Spleen (tissue), 11 donors: ENCODE data around the gene CFHR2. TPM values are rescaled to one million over a fixed set of nuclear protein-coding genes. Genes with fewer than 3 reads are reported as not detected.

Source experiments
- DNase-seq: peaks from one replicate; pipeline ENCODE4 v3.0.0-alpha.2; 2020
- H3K27ac ChIP-seq, 8 donors: fragments of 200-600 bp; sonication (generic) in 7 of 8; 1 replicate in 4 of 8; 2 replicates in 4 of 8; pipeline versions ENCODE4 v1.5.0 to v1.8.0; 2016 to 2021; ENCODE audit warnings: inconsistent platforms in 4 of 8, mild to moderate bottlenecking in 4 of 8, moderate library complexity in 1 of 8
- H3K27me3 ChIP-seq, 7 donors: fragments of 200-600 bp; sonication (generic) in 6 of 7; replicated peaks in 1 of 7; 1 replicate in 4 of 7; 2 replicates in 3 of 7; pipeline versions ENCODE4 v1.5.0 to v1.8.0; 2016 to 2021; ENCODE audit warnings: inconsistent platforms in 3 of 7, mild to moderate bottlenecking in 1 of 7
- H3K36me3 ChIP-seq, 6 donors: fragments of 200-600 bp; sonication (generic) in 5 of 6; 1 replicate in 4 of 6; 2 replicates in 2 of 6; pipeline versions ENCODE4 v1.5.0 to v1.8.0; 2016 to 2021; ENCODE audit warnings: inconsistent platforms in 2 of 6
- H3K4me1 ChIP-seq, 6 donors: fragments of 200-600 bp; sonication (generic) in 5 of 6; 1 replicate in 3 of 6; 2 replicates in 3 of 6; pipeline versions ENCODE4 v1.5.0 to v1.8.0; 2016 to 2021; ENCODE audit warnings: inconsistent platforms in 3 of 6
- H3K4me3 ChIP-seq, 8 donors: fragments of 200-600 bp; sonication (generic) in 7 of 8; 1 replicate in 4 of 8; 2 replicates in 4 of 8; pipeline versions ENCODE4 v1.5.0 to v1.8.0; 2016 to 2021; ENCODE audit warnings: inconsistent platforms in 4 of 8, mild to moderate bottlenecking in 4 of 8, moderate library complexity in 2 of 8
- H3K9me3 ChIP-seq, 8 donors: fragments of 200-600 bp; sonication (generic) in 7 of 8; 1 replicate in 4 of 8; 2 replicates in 4 of 8; pipeline versions ENCODE4 v1.5.0 to v1.8.0; 2016 to 2021; ENCODE audit warnings: inconsistent platforms in 4 of 8
- CTCF ChIP-seq, 11 experiments: fragments of 200-600 bp in 7 of 11; fragments of 450-650 bp in 4 of 11; sonication (generic) in 4 of 11; IDR thresholded peaks in 8 of 11; conservative IDR thresholded peaks in 3 of 11; 1 replicate in 7 of 11; 2 replicates in 4 of 11; pipeline versions ENCODE4 v1.4.0 to v1.8.0; 2016 to 2021; ENCODE audit warnings: antibody characterized with exemption in 11 of 11, inconsistent platforms in 4 of 11, mild to moderate bottlenecking in 1 of 11
- POLR2A ChIP-seq, 3 donors: fragments of 450-650 bp; IDR thresholded peaks; one replicate each; pipeline ENCODE4 v1.5.1; 2017; ENCODE audit warnings: antibody characterized with exemption in 3 of 3, mild to moderate bottlenecking in 1 of 3
- POLR2AphosphoS5 ChIP-seq, 3 donors: sonication (generic); formaldehyde crosslinking; IDR thresholded peaks; one replicate each; pipeline ENCODE4 v1.5.1; 2017; ENCODE audit warnings: antibody characterized with exemption in 3 of 3
- WGBS, 5 donors: extraction: QIAGEN DNeasy Blood & Tissue Kit in 3 of 5; methylation state at CpG; one replicate each; pipeline versions ENCODE4 v1.1.5 to v1.1.7; 2013 to 2018; 5-methylcytosine and 5-hydroxymethylcytosine counted together
- intact Hi-C: fragments of 100-400 bp; cut with DNase I; formaldehyde crosslinking; loops from one replicate; pipeline ENCODE4 v1.15.0; 2023; ENCODE audit warnings: low total_unique reads
- polyA plus RNA-seq, 3 donors: library from polyadenylated mRNA; stranded (reverse); fragments of 200-250 nt; gene quantifications; one replicate each; pipeline ENCODE4 v1.2.1, GENCODE V29; 2013
- small RNA-seq, 4 donors: library from RNA; depleted of rRNA; stranded (forward); fragments of <200 nt; gene quantifications; one replicate each; pipeline ENCODE3, GENCODE V24; 2016
- total RNA-seq, 7 donors: library from RNA; depleted of rRNA in 3 of 7; stranded (reverse); fragments of >200 nt in 3 of 7; fragmentation: NEBNext Ultra II Directional in 4 of 7; extraction: Animal tissue kit (Norgen Biotek cat#: 25700) in 4 of 7; gene quantifications; one replicate each; pipeline versions ENCODE4 v1.1.0 to v1.2.1, GENCODE V29; 2016 to 2021
- donor health status: healthy with polysubstance abuse.
- donor health status: DM: no; HTN: no; CAD: no; lungs with moderate emphysema.
- donor health status: DM: no; HTN: no; CAD: no.
- donor health status: Bipolar disorder and iron deficiency.
- donor health status: healthy.
- donor health status: DM: no; HTN: no; CAD: no.
- donor health status: DM: yes; HTN: yes; CAD: no.

CFHR2 gene
- total and polyA plus RNA-seq, 10 donors = not detected

DNA sequence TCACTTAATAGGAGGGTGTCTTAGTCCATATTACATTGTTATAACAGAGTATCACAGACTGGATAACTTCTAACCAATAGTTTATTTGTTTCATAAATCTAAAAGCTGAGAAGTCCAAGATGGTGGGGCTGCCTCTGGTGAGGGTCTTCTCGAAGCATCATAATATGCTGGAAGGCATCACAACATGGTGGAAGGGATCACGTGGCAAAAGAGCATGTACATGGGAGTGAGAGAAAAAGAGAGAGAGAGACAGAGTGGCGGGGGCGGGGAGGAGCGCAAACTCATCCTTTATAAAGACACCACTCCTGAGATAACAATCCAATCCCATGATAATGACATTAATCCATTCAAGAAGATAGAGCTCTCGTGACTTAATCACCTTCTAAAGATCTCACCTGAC is 65.3 kb downstream of the CFHR2 start:
- Histone ChIP-seq H3K27me3 (no peaks in the 10 kb centered on the region), H3K9me3 (peaks cover 0 to 17% (median 9%) of the 10 kb centered on the region in 8 donors), H3K36me3 (no peaks in the 10 kb centered on the region), H3K4me3 (no peak overlapping the region), H3K4me1 (no peaks in the 10 kb centered on the region), H3K27ac (no peak overlapping the region)
- no peak for DNase-seq
- intact Hi-C loops = no loop called here
- 84 to 94% (median 90%) methylated on average over 6 of the region's 6 CpGs for WGBS, 5 donors
- TF ChIP-seq POLR2A (IDR thresholded peaks at IDR 0.05) = no peak
- TF ChIP-seq POLR2AphosphoS5 (IDR thresholded peaks at IDR 0.05) = no peak
- TF ChIP-seq CTCF (IDR thresholded peaks at IDR 0.05 in 8 of 11, conservative IDR thresholded peaks at IDR 0.05 in 3 of 11) = no peak

Small RNAs within 50 kb of the gene (small RNA-seq; reads per million reads assigned to genes)
- 0 reads per million in 4 donors for gene AL139418.1

Other genes starting within 250 kb of the CFHR2 start
- under 1 TPM in 4 of 7 donors, not detected in 3; 0.35 to 0.77 (median 0.64) TPM for gene CFHR3, start 168.9 kb upstream of the CFHR2 start, total RNA-seq
- under 1 TPM; 0.08 to 0.80 (median 0.67) TPM for gene CFHR3, start 168.9 kb upstream of the CFHR2 start, polyA plus RNA-seq
- 1 to 10 TPM in 6 of 7 donors, under 1 TPM in 1; 0.59 to 8.8 (median 4.1) TPM for gene CFHR1, start 124.0 kb upstream of the CFHR2 start, total RNA-seq
- gene CFHR1, start 124.0 kb upstream of the CFHR2 start, polyA plus RNA-seq = 10 to 100 TPM in 2 of 3 donors, 1 to 10 TPM in 1; 6.3 to 24.6 (median 16.5) TPM
- under 1 TPM in 2 of 7 donors, not detected in 5; 0.32 to 0.40 TPM for gene CFHR4, start 55.7 kb upstream of the CFHR2 start, total RNA-seq
- gene CFHR4, start 55.7 kb upstream of the CFHR2 start, polyA plus RNA-seq = not detected
- gene CFHR5, start 33.8 kb downstream of the CFHR2 start, total RNA-seq = not detected
- not detected for gene CFHR5, start 33.8 kb downstream of the CFHR2 start, polyA plus RNA-seq
- gene F13B, start 123.5 kb downstream of the CFHR2 start, total RNA-seq = not detected
- gene F13B, start 123.5 kb downstream of the CFHR2 start, polyA plus RNA-seq = not detected
- 10 to 100 TPM in 1 of 7 donors, 1 to 10 TPM in 6; 1.4 to 13.3 (median 4.9) TPM for gene ASPM, start 202.9 kb downstream of the CFHR2 start, total RNA-seq
- gene ASPM, start 202.9 kb downstream of the CFHR2 start, polyA plus RNA-seq = 1 to 10 TPM in 1 of 3 donors, under 1 TPM in 2; 0.70 to 3.1 (median 0.77) TPM